ELF-1 (cell line): ENCODE results near the gene SLC27A4.

ENCODE experiments used
- DNase-seq: peaks from one replicate; pipeline ENCODE4 v3.0.0-alpha.2; 2016; ENCODE audit warnings: low read depth, low spot score

The SLC27A4 gene

GRCh38 chr9:128339761-128340690 is at the start of gene SLC27A4:
SLC27A4 (plus strand) TSS chr9:128340527; CDS start chr9:128343133, 2,606 bp downstream.
- DNase-seq, result peak; percentile 95

GRCh38 chr9:128292009-128292408 is 48.3 kb upstream of the SLC27A4 start:
- DNase-seq, result no peak

- DNase-seq, result no peak
These were observed 47.2 kb upstream of the SLC27A4 start for GRCh38 chr9:128293091-128293490.

GRCh38 chr9:128294142-128294541 is 46.2 kb upstream of the SLC27A4 start:
- no peak for DNase-seq

GRCh38 chr9:128296340-128297220 is 43.7 kb upstream of the SLC27A4 start:
- no peak for DNase-seq

- no peak for DNase-seq
These were observed 43.0 kb upstream of the SLC27A4 start for GRCh38 chr9:128297221-128297773.

GRCh38 chr9:128298535-128299482 is 41.5 kb upstream of the SLC27A4 start:
- DNase-seq, result peak; percentile 90

- DNase-seq, result no peak
These were observed 36.0 kb upstream of the SLC27A4 start for GRCh38 chr9:128304136-128304970.

GRCh38 chr9:128304971-128305288 is 35.4 kb upstream of the SLC27A4 start:
- DNase-seq, result no peak

GRCh38 chr9:128309551-128309950 is 30.8 kb upstream of the SLC27A4 start:
- no peak for DNase-seq

GRCh38 chr9:128310461-128310860 is 29.9 kb upstream of the SLC27A4 start:
- DNase-seq, result no peak

- no peak for DNase-seq
These were observed 25.6 kb upstream of the SLC27A4 start for GRCh38 chr9:128314697-128315096.

- DNase-seq, result no peak
These were observed 23.9 kb upstream of the SLC27A4 start for GRCh38 chr9:128316421-128316820.

- no peak for DNase-seq
These were observed 22.7 kb upstream of the SLC27A4 start for GRCh38 chr9:128317629-128318028.

GRCh38 chr9:128321343-128321742 is 19.0 kb upstream of the SLC27A4 start:
- DNase-seq, result no peak

- no peak for DNase-seq
These were observed 18.4 kb upstream of the SLC27A4 start for GRCh38 chr9:128321879-128322403.

- peak; percentile 96 for DNase-seq
These were observed 17.7 kb upstream of the SLC27A4 start, which contains the start of the genes COQ4 and TRUB2 for GRCh38 chr9:128322404-128323211. COQ4 (plus strand) TSS chr9:128322839; CDS start chr9:128322859, 20 bp downstream. TRUB2 (minus strand) TSS chr9:128322447; CDS start chr9:128322408, 39 bp downstream.

GRCh38 chr9:128323212-128323730 is 17.1 kb upstream of the SLC27A4 start:
- no peak for DNase-seq

GRCh38 chr9:128323791-128324190 is 16.5 kb upstream of the SLC27A4 start:
- no peak for DNase-seq
